Lower lobe of right lung (tissue), 2 donors: ENCODE results near the gene TIGD1. TPM values are rescaled to one million over a fixed set of nuclear protein-coding genes. Genes with fewer than 3 reads are reported as not detected.

ENCODE experiments used
- ATAC-seq, 2 donors: fragments of 200-7000 bp; cut with Tn5 transposase; one replicate each; pipeline ENCODE4 v1.9.1; 2020 to 2022; ENCODE audit warnings: mild to moderate bottlenecking in 2 of 2, moderate library complexity in 2 of 2
- DNase-seq: peaks from one replicate; pipeline ENCODE4 v3.0.0-alpha.2; 2020
- H3K27ac ChIP-seq: fragments of 200-600 bp; one replicate; pipeline ENCODE4 v1.8.0; 2022
- H3K27me3 ChIP-seq: fragments of 200-600 bp; one replicate; pipeline ENCODE4 v1.8.0; 2022; ENCODE audit warnings: low read depth
- H3K36me3 ChIP-seq: fragments of 200-600 bp; one replicate; pipeline ENCODE4 v1.8.0; 2022; ENCODE audit warnings: mild to moderate bottlenecking
- H3K4me1 ChIP-seq: fragments of 200-600 bp; one replicate; pipeline ENCODE4 v1.8.0; 2022
- H3K4me3 ChIP-seq: fragments of 200-600 bp; one replicate; pipeline ENCODE4 v1.8.0; 2022; ENCODE audit warnings: mild to moderate bottlenecking
- H3K9me3 ChIP-seq: fragments of 200-600 bp; one replicate; pipeline ENCODE4 v1.8.0; 2022
- intact Hi-C: fragments of 100-400 bp; cut with DNase I; formaldehyde crosslinking; loops from one replicate; pipeline ENCODE4 v1.11.0; 2022
- total RNA-seq: library from RNA; stranded (reverse); fragmentation: NEBNext Ultra II Directional; extraction: Animal tissue kit (Norgen Biotek cat#: 25700); gene quantifications from one replicate; pipeline ENCODE4 v1.2.1, GENCODE V29; 2021
- TF ChIP-seq, protein P1 (sequence below): fragments of 200-600 bp; IDR thresholded peaks from one replicate; pipeline ENCODE4 v1.8.0; 2022; ENCODE audit warnings: antibody characterized with exemption, mild to moderate bottlenecking
- donor health status: DM: no; HTN: yes; CAD: no; lungs with severe emphysema.

Gene TIGD1
- total RNA-seq, 1 donor from 2014 or later, result 3.7 TPM

GRCh38 chr2:232532419-232532818, 17.9 kb downstream of the TIGD1 start:
- ATAC-seq, result no peak
- no peak overlapping the region for H3K4me3 ChIP-seq
- peak; percentile 24 for DNase-seq
- H3K4me1 ChIP-seq, result no peaks in the 10 kb centered on the region
- TF ChIP-seq, protein P1, sequence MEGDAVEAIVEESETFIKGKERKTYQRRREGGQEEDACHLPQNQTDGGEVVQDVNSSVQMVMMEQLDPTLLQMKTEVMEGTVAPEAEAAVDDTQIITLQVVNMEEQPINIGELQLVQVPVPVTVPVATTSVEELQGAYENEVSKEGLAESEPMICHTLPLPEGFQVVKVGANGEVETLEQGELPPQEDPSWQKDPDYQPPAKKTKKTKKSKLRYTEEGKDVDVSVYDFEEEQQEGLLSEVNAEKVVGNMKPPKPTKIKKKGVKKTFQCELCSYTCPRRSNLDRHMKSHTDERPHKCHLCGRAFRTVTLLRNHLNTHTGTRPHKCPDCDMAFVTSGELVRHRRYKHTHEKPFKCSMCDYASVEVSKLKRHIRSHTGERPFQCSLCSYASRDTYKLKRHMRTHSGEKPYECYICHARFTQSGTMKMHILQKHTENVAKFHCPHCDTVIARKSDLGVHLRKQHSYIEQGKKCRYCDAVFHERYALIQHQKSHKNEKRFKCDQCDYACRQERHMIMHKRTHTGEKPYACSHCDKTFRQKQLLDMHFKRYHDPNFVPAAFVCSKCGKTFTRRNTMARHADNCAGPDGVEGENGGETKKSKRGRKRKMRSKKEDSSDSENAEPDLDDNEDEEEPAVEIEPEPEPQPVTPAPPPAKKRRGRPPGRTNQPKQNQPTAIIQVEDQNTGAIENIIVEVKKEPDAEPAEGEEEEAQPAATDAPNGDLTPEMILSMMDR, result no peak
- no peaks in the 10 kb centered on the region for H3K9me3 ChIP-seq
- no peaks in the 10 kb centered on the region for H3K36me3 ChIP-seq
- intact Hi-C loops, result no loop called here
- H3K27me3 ChIP-seq, result peaks cover 15% of the 10 kb centered on the region
- no peak overlapping the region for H3K27ac ChIP-seq

- ATAC-seq, result no peak
- Histone ChIP-seq H3K36me3 (no peaks in the 10 kb centered on the region), H3K27ac (no peak overlapping the region), H3K27me3 (peaks cover 27% of the 10 kb centered on the region), H3K4me1 (no peaks in the 10 kb centered on the region), H3K9me3 (no peaks in the 10 kb centered on the region), H3K4me3 (no peak overlapping the region)
- TF ChIP-seq, protein P1, result no peak
- DNase-seq, result peak; percentile 32
- intact Hi-C loops, result no loop called here
Measured at GRCh38 chr2:232530626-232531260, 19.6 kb downstream of the TIGD1 start.

- no peaks in the 10 kb centered on the region for H3K36me3 ChIP-seq
- no peaks in the 10 kb centered on the region for H3K9me3 ChIP-seq
- H3K27ac ChIP-seq, result no peak overlapping the region
- intact Hi-C loops, result no loop called here
- TF ChIP-seq, protein P1, result no peak
- H3K4me1 ChIP-seq, result no peaks in the 10 kb centered on the region
- DNase-seq (peak; percentile 39), ATAC-seq (no peak)
- H3K4me3 ChIP-seq, result no peak overlapping the region
- H3K27me3 ChIP-seq, result peaks cover 35% of the 10 kb centered on the region
Measured at GRCh38 chr2:232529806-232530547, 20.4 kb downstream of the TIGD1 start.

- Histone ChIP-seq H3K27ac (no peak overlapping the region), H3K27me3 (peaks cover 44% of the 10 kb centered on the region), H3K4me3 (no peak overlapping the region), H3K9me3 (no peaks in the 10 kb centered on the region), H3K36me3 (no peaks in the 10 kb centered on the region), H3K4me1 (peaks cover 5% of the 10 kb centered on the region)
- ATAC-seq (peak in 1 of 2 donors; percentile 18), DNase-seq (peak; percentile 38)
- intact Hi-C loops, result no loop called here
- TF ChIP-seq, protein P1, result no peak
Measured at GRCh38 chr2:232528746-232529460, 21.5 kb downstream of the TIGD1 start.

DNA sequence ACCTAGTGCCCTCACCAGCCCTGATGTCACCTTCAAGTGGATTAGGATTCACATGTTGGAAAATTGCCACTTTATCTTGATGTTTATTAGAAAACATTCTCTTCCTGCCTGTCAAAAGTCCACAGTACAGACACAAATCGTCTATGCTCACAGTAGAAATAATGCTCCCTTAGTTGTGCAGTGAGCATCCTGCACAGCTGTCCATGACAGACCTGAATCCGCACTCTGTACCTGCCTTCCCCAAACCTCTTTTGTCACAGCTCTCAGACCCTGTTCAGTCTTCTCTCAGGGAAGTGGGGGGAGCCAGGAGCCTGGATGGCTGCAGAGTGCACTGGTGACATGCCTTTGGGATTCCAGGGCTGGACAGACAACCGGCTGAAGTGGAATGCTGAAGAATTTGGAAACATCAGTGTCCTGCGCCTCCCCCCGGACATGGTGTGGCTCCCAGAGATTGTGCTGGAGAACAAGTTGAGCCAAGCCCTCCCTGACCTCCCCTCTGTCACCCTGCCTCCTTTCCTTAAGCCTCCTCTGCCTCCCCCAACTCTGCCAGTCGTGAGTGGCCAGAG, 22.4 kb downstream of the TIGD1 start:
- Histone ChIP-seq H3K4me3 (no peak overlapping the region), H3K9me3 (no peaks in the 10 kb centered on the region), H3K4me1 (peaks cover 12% of the 10 kb centered on the region), H3K27me3 (peaks cover 54% of the 10 kb centered on the region), H3K27ac (no peak overlapping the region), H3K36me3 (no peaks in the 10 kb centered on the region)
- TF ChIP-seq, protein P1, result no peak
- DNase-seq, result no peak
- intact Hi-C loops, result no loop called here
- no peak for ATAC-seq
